ENCODE measurements around the gene ZCRB1.

The ZCRB1 gene

DNA sequence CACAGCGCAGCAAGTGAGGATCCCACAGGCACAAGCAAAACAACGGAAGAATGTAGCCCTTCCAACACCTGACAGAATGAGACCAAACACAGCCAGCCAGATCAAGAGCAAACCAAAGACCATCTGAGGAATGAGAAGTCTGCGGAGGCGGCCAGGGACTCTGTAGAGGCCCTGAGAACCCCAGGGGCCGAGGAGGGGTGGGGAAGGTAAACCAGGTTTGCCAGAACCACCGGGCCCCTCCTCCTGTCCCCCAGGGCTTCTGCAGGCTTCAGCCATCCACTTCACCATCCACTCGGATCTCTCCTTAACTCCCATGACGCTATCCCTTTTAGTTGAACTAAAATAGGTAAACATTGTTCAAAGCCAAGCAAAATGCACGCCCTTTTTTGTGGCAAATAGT lies 37.4 kb downstream of the ZCRB1 start:
- no peak overlapping the region for H3K4me3 ChIP-seq (replicated peaks; ENCODE audit: low read depth, low read length)
- TF ChIP-seq, protein P1, sequence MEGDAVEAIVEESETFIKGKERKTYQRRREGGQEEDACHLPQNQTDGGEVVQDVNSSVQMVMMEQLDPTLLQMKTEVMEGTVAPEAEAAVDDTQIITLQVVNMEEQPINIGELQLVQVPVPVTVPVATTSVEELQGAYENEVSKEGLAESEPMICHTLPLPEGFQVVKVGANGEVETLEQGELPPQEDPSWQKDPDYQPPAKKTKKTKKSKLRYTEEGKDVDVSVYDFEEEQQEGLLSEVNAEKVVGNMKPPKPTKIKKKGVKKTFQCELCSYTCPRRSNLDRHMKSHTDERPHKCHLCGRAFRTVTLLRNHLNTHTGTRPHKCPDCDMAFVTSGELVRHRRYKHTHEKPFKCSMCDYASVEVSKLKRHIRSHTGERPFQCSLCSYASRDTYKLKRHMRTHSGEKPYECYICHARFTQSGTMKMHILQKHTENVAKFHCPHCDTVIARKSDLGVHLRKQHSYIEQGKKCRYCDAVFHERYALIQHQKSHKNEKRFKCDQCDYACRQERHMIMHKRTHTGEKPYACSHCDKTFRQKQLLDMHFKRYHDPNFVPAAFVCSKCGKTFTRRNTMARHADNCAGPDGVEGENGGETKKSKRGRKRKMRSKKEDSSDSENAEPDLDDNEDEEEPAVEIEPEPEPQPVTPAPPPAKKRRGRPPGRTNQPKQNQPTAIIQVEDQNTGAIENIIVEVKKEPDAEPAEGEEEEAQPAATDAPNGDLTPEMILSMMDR (IDR thresholded peaks at IDR 0.05; ENCODE audit: low read depth, low read length, missing control alignments) = no peak
- DNase-seq (ENCODE audit: extremely low read depth, low read depth) = no peak

DNA sequence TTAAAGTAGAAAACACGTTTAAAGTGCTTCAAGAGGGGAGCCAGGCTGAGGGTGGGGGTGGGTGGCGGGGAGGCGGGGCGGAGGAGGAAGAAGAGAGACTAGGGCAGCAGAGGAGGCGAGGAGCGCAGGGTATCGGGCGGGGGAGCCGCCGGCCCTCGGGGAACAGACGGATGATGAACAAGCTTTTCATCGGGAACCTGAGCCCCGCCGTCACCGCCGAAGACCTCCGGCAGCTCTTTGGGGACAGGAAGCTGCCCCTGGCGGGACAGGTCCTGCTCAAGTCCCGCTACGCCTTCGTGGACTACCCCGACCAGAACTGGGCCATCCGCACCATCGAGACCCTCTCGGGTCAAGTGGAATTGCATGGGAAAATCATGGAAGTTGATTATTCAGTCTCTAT lies 39.2 kb downstream of the ZCRB1 start:
- TF ChIP-seq, protein P1 (IDR thresholded peaks at IDR 0.05; ENCODE audit: low read depth, low read length, missing control alignments) = no peak
- DNase-seq (ENCODE audit: extremely low read depth, low read depth) = no peak
- H3K4me3 ChIP-seq (replicated peaks; ENCODE audit: low read depth, low read length) = no peak overlapping the region

DNA sequence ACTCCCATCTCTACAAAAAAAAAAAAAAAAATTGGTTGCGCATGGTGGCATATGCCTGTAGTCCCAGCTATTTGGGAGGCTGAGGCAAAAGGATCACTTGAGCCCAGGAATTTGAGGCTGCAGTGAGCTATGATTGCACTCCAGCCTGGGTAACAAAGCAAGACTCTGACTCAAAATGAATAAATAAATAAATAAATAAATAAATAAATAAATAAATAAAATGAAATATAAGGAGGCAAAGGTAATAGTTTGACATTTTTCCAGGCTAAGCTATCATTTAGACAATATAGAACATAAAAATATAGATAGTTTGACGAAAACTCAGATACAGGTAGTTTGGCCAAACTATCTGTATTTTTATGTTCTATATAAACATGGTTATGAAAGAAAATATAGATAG lies 40.5 kb downstream of the ZCRB1 start:
- TF ChIP-seq, protein P1 (IDR thresholded peaks at IDR 0.05; ENCODE audit: low read depth, low read length, missing control alignments) = no peak
- DNase-seq (ENCODE audit: extremely low read depth, low read depth) = no peak
- no peak overlapping the region for H3K4me3 ChIP-seq (replicated peaks; ENCODE audit: low read depth, low read length)

DNA sequence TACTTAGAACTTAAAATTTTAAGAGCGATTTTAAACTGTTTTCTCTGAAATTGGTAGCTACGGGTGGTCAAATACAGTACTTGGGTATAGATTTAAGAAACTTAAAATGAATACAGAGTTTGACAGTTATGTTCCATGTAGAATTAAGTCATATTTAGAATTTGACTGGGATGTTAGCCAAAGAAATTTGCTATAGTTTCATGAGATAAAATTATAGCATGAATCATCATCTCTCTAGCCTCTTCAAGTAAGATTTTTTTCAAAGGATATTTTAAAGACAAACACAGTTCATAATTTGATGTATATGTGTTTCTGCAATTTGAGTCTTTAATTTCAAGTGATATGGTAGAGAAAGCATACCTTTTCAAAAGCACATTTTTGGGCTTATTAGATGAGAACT lies 41.0 kb downstream of the ZCRB1 start:
- no peak overlapping the region for H3K4me3 ChIP-seq (replicated peaks; ENCODE audit: low read depth, low read length)
- no peak for DNase-seq (ENCODE audit: extremely low read depth, low read depth)
- TF ChIP-seq, protein P1 (IDR thresholded peaks at IDR 0.05; ENCODE audit: low read depth, low read length, missing control alignments) = no peak

DNA sequence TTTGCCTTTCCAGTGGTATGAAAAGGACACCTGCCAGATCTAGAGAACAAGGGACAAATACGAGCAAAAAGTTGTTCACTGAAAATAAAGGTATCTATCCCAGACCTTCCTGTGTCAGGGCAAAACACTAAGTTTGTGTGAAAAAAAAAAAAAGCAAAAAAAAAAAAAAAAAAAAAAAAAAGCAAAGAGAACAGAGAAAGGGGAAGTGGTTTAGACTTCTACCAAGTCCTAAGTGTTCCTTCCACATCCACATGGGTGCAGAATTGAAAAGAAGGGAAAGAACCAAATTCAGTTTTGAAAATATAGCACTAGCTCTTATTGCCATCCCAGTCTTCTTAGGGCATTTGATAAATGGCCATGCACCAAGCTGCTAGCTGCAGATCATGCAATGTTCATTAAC lies 41.7 kb downstream of the ZCRB1 start:
- no peak for DNase-seq (ENCODE audit: extremely low read depth, low read depth)
- TF ChIP-seq, protein P1 (IDR thresholded peaks at IDR 0.05; ENCODE audit: low read depth, low read length, missing control alignments) = no peak
- H3K4me3 ChIP-seq (replicated peaks; ENCODE audit: low read depth, low read length) = no peak overlapping the region

DNA sequence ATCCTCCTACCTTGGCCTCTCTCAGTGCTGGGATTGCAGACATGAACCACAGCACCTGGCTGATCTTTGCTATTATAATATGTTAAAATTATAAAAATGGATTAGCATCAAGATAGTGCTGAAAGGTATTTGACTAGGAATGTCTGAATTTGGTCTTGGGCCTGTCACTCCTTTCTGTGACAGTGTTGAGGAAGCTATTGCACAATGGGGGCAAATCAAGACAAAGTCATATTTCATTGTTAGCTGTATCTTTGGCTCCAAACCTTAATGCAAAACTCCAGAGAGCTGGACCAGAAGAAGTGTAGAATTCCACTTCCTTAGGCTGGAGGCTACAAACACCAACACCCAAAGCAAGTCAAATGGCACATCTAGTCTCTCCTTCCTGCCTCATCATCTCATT lies 42.2 kb downstream of the ZCRB1 start:
- no peak overlapping the region for H3K4me3 ChIP-seq (replicated peaks; ENCODE audit: low read depth, low read length)
- TF ChIP-seq, protein P1 (IDR thresholded peaks at IDR 0.05; ENCODE audit: low read depth, low read length, missing control alignments) = no peak
- no peak for DNase-seq (ENCODE audit: extremely low read depth, low read depth)

DNA sequence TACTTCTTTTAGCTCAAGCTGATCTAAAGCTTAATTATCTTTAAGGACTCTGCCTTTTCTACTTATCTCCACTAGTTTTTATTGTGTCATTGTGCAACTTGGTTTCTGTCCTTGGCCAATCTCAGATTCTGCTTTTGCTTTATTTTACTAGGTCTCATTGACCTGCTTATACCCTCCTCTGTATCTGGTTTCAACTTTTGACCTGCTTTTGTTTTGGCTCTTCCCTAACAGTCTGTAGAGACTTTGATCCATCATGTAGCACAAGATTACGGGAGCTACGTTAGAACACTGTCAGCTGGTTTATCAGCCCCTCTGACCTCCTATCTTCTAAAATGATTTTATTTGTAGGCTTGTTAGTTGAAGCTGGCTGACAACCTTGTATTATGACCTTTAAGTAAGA lies 43.6 kb downstream of the ZCRB1 start:
- DNase-seq (ENCODE audit: extremely low read depth, low read depth) = no peak
- H3K4me3 ChIP-seq (replicated peaks; ENCODE audit: low read depth, low read length) = no peak overlapping the region
- TF ChIP-seq, protein P1 (IDR thresholded peaks at IDR 0.05; ENCODE audit: low read depth, low read length, missing control alignments) = no peak

Measured in HFF-Myc (cell line).